Stimulated activated CD4-positive, alpha-beta T cell treated with anti-CD3 and anti-CD28 coated beads, Interleukin-1b, Interleukin-23, amount 100 ng/mL, for 24 hours (primary cell): ENCODE measurements around the gene ERFE.

Source experiments
- DNase-seq, 4 experiments: peaks; one replicate each; pipeline ENCODE4 v3.0.0-alpha.2; 2020; ENCODE audit warnings: low read depth in 4 of 4, low spot score in 1 of 4

Gene ERFE

GRCh38 chr2:238139196-238140039 lies 19.4 kb upstream of the ERFE start:
- DNase-seq, result no peak

- no peak for DNase-seq
Observed at GRCh38 chr2:238140040-238140439, 18.7 kb upstream of the ERFE start.

- no peak for DNase-seq
Observed at GRCh38 chr2:238140721-238141540, 17.8 kb upstream of the ERFE start.

GRCh38 chr2:238141541-238142318 lies 17.0 kb upstream of the ERFE start:
- DNase-seq, result no peak

GRCh38 chr2:238142382-238143205 lies 16.2 kb upstream of the ERFE start:
- no peak for DNase-seq

GRCh38 chr2:238143239-238143951 lies 15.4 kb upstream of the ERFE start:
- no peak for DNase-seq

GRCh38 chr2:238144262-238144661 lies 14.5 kb upstream of the ERFE start:
- no peak for DNase-seq

- DNase-seq, result no peak
Observed at GRCh38 chr2:238145046-238145445, 13.7 kb upstream of the ERFE start.

- DNase-seq, result no peak
Observed at GRCh38 chr2:238145851-238146250, 12.9 kb upstream of the ERFE start.

- no peak for DNase-seq
Observed at GRCh38 chr2:238146884-238147544, 11.8 kb upstream of the ERFE start.

- DNase-seq, result no peak
Observed at GRCh38 chr2:238148981-238149380, 9.8 kb upstream of the ERFE start.

GRCh38 chr2:238149841-238150572 lies 8.8 kb upstream of the ERFE start:
- no peak for DNase-seq

GRCh38 chr2:238150686-238151085 lies 8.1 kb upstream of the ERFE start:
- no peak for DNase-seq

GRCh38 chr2:238151205-238151604 lies 7.6 kb upstream of the ERFE start:
- no peak for DNase-seq

GRCh38 chr2:238151628-238152235 lies 7.0 kb upstream of the ERFE start:
- DNase-seq, result no peak

- DNase-seq, result no peak
Observed at GRCh38 chr2:238152771-238153688, 5.7 kb upstream of the ERFE start.

GRCh38 chr2:238154570-238154969 lies 4.2 kb upstream of the ERFE start:
- DNase-seq, result no peak
